HL-60/S4 treated with retinoic acid at 250 ng/mL for 4 days and 3 days (cell line): ENCODE results near the gene IDH3A.

Source experiments
- in situ Hi-C: fragments of 300-500 bp; cut with MboI; formaldehyde crosslinking; loops from 2 replicates; pipeline ENCODE4 v1.7.0; 2022; ENCODE audit warnings: low sequenced_read_pairs

The IDH3A gene

DNA sequence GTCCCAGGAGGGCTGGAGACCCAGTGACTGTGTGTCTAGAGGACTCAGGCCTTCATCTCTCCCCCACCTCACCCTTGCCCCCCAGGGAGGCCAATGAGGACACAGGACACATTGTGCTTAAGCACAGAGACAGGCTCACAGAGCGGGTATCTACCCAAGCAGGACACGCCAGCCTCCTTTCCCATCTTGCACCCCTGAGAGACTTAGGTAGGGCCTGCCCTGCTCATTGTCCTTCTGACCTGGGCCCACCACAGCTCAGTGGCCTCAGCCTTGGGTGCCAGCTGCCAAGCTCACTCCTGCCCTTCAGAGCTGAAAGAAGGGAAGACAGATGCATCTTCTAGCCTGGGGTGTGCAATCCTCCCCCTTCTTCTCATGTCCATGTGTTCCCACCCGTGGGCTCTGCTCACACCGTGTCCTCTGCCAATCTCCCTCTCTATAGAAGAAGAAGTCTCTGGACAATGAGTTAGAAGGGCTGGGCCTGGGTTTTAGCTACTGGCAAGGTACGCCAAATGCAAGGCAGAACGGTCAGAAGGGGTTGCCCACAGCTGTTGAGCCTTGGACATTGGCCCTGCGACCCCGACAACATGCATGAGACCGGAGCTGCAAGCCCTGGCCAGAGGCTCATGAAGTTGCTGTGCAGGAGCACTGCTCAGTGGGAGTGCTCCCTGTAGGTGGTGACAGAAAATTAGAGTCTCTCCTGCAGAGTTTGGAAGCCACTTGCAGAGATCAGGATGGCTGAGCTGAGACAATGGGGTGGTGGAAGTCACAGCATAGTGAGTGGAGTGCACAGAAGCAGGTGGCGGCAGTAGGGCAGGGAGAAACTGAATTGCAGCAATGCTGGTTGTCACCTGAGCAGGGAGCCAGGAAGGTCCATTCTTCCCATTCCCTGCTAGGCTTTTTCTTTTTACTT lies 52.4 kb downstream of the IDH3A start:
- in situ Hi-C loops = no loop called here

GRCh38 chr15:78203346-78204225 lies 54.4 kb downstream of the IDH3A start:
- in situ Hi-C loops = no loop called here

GRCh38 chr15:78204351-78205309 lies 55.5 kb downstream of the IDH3A start:
- in situ Hi-C loops = no loop called here

DNA sequence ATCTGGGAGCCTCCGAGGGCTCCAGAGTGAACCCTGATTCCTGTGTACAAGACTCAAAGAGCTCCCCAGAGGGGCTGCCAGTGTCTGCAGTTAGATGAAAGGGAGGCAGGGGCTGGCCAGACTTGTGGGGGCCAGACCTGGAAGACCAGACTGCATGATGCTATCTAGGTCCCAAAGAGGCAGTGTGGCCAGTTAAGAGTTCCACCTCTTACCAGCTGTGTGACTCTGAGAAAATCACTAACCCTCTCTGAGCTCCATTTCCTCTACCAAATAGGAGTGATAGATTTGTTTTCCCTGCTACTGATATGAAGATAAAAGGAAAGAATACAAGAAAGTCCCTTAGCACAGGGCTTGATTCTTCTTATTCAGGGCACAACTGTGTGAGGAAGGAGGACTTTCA lies 56.2 kb downstream of the IDH3A start:
- in situ Hi-C loops = no loop called here

GRCh38 chr15:78205856-78206255 lies 56.7 kb downstream of the IDH3A start:
- in situ Hi-C loops = no loop called here

- in situ Hi-C loops = no loop called here
These were observed 57.4 kb downstream of the IDH3A start for GRCh38 chr15:78206326-78207109.

DNA sequence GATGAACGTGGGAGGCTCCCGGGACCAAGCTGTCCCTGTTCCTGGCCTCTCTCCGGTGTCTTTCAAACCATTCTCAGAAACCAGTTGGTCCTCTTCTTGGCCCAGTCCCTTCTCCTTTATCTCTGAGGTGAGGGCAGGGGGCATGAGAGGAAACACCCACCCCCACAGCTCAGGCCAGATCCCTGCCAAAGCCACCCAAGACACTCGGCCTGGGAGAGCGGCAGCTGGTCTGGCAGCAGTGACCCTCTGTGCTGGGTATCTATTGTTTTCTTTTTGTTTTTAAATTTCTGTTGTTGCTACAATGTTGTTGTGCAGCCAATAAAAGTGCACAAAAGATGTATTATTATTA lies 57.9 kb downstream of the IDH3A start:
- in situ Hi-C loops = no loop called here

GRCh38 chr15:78207641-78208340 lies 58.6 kb downstream of the IDH3A start:
- in situ Hi-C loops = no loop called here

DNA sequence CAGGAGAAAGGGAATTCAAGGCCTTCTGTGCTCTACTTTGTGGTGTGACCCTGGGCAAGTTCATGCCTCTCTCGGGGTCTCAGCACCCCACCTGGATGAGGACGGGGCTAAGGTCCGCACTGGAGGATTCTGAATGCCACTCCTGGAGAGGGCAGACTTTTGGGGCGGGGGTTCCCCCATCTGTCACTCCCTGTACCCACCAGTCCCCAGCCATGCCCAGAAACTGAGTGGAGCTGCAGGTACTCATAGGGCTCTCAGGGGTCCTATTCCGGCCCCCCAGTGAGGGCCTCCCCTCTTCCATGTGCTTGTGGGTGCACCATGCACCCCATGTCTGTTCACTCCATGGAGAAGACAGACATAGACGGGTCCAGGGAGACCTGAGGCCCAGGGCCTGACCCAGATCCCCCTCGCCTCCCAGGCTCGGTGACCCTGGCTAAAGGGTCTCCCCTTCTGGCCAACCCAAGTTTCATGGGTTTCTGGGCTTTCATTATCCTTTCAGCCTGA lies 59.2 kb downstream of the IDH3A start:
- in situ Hi-C loops = no loop called here

GRCh38 chr15:78208887-78209645 lies 59.9 kb downstream of the IDH3A start:
- in situ Hi-C loops = no loop called here

GRCh38 chr15:78209646-78210348 lies 60.6 kb downstream of the IDH3A start:
- in situ Hi-C loops = no loop called here

DNA sequence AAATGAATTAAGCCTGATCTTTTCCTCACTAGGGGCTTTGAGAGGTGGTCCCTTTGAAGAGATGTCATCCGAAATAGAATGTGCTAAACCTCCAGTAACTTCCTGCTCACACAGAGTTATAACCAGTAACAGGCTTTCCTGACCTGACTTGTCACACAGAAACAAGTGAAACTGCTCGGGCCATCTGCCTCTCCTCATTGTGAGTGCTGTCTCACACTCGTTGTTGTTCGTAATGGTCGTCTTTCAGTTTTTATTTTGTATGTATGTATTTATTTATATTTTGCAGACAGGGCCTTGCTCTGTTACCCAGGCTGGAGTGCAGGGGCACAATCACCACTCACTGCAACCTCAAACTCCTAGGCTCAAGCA lies 61.2 kb downstream of the IDH3A start:
- in situ Hi-C loops = no loop called here

DNA sequence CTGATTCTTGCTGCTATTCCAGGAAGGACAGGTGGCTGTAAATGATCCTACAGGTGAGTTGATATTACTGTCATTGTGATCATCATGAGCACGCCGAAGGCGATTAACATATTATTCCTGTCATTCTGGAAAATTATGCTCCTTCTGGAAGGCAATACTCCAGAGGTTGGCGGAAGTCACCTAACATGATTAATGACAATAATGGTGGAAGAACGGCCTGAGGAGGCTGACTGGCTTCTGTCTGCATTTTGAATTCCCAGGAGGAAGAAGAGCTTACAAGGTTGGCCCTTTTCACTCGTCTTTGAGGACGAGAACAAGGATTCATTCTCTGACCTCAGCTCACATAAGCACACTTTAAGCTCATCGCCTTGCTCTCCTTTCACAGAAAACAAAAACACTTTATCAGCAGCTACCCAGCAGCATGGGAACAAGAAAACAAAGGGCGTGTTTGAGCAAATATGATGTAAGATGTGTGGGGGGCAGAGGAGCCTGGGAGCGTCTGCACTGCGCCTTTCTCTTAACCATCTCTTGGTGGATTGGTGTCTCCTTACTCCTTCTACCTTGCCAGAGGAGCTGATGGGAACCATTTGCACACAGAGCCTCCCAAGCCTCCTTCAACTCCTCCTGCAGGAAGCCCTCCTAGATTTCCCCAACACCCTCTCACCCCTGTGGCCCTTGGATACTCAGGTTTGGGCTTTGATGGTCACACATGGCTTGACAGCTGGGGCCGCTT lies 62.2 kb downstream of the IDH3A start:
- in situ Hi-C loops = no loop called here

- in situ Hi-C loops = no loop called here
These were observed 62.8 kb downstream of the IDH3A start for GRCh38 chr15:78212008-78212407.

DNA sequence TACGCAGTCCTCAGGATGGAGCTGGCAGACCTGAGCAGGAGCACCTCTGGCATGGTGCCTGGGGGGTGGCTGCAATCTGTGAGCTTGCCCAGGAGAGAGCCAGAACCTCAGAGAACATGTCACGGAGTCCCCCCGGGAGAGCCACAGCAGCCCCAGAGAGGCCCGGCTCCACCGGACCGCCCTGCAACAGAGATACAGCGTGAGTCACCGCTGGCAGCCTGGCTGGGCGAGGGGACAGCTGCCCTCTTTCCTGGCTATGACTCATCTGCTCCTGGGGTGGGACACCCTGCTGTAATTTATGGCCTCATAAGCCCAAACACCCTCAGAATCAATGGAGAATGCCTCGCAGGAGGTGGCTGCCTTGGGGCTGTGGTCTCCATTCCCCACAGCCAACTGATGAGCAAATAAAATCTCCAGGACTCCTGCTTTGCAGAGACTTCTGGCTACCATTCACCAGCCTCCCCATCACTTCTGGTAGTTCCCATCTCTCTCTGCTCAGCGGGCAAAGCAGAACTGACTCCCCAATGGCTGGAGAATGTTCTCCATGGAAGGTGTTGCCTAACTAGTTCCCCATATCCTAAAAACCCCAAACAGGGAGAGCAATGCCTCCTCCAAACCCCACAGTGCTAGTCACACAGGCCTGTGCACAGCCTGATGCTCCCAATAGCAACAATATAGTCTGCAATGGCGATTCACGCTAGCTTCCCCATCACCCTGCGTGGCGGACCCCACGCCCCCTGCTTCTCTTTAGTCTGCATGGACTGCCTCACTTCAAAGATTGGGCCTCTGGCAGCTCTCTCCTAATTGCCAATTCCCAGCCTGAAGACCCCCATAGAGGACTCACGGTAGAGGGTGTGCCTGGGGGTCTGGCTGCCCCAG lies 63.6 kb downstream of the IDH3A start:
- in situ Hi-C loops = no loop called here

- in situ Hi-C loops = no loop called here
These were observed 64.2 kb downstream of the IDH3A start for GRCh38 chr15:78213425-78213750.
